ENCODE data around the gene PLEKHG4B.

Gene PLEKHG4B

DNA sequence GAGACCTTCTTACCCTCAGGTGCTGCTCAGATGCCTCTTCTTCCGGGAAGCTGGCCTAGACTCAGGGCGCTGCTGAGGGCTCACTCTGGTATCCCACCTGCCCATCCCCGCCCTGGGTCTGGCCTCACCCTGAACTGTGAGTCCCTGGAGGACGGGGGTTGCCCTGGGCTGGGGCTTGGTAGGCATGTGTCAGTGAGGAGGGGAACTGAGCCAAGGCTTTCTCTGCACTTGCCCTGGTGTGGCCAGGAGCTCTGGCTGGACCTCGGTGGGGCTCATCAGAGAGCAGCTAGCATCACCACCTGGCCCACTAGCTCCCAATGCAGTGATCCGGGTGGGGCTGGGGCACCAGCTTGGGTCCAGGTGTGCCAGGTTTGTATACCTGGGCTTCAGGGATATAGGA lies 15.6 kb downstream of the PLEKHG4B start:
- Histone ChIP-seq H3K9me3 (replicated peaks in 1 of 2; ENCODE audit: control insufficient read depth in 2 of 2, insufficient read depth in 1 of 2, low read depth in 1 of 2, low read length in 2 of 2) (peaks cover 0 to 4% of the 10 kb centered on the region in 2 donors), H3K23ac (ENCODE audit: low read depth, low read length, poor library complexity) (peak overlapping the region; percentile 22), H3K9ac (ENCODE audit: low read depth, low read length, poor library complexity) (no peak overlapping the region), H3K36me3 (replicated peaks in 1 of 2; ENCODE audit: control insufficient read depth in 2 of 2, insufficient read depth in 2 of 2, low read length in 2 of 2) (peaks cover 0 to 37% of the 10 kb centered on the region in 2 donors), H2BK120ac (ENCODE audit: low read depth, low read length) (no peak overlapping the region), H3K18ac (ENCODE audit: low read length) (peak overlapping the region; percentile 55), H4K91ac (ENCODE audit: low read depth, low read length, poor library complexity) (no peak overlapping the region), H3K4ac (ENCODE audit: low read length) (no peak overlapping the region), H2AK5ac (ENCODE audit: low read depth, low read length) (peak overlapping the region; percentile 69), H3K27ac (replicated peaks; ENCODE audit: low read length) (no peak overlapping the region), H2BK15ac (ENCODE audit: low read length) (no peak overlapping the region), H2BK5ac (ENCODE audit: low read length) (no peak overlapping the region), H3K79me1 (ENCODE audit: low read depth, low read length) (peaks cover 35% of the 10 kb centered on the region), H2AFZ (ENCODE audit: low read length) (no peak overlapping the region), H2BK12ac (ENCODE audit: low read length) (no peak overlapping the region), H3K14ac (ENCODE audit: low read length) (no peak overlapping the region), H3K27me3 (ENCODE audit: control insufficient read depth in 3 of 3, insufficient read depth in 3 of 3, low read depth in 1 of 3, low read length in 3 of 3) (peaks cover 0 to 2% (median 0%) of the 10 kb centered on the region in 3 experiments), H3K4me3 (ENCODE audit: low read length in 2 of 2) (no peak overlapping the region), H3K4me2 (ENCODE audit: insufficient read depth, low read length, poor library complexity, severe bottlenecking) (no peak overlapping the region), H3K4me1 (ENCODE audit: control insufficient read depth in 2 of 2, insufficient read depth in 1 of 2, low read depth in 1 of 2, low read length in 2 of 2) (peaks cover 20 to 34% of the 10 kb centered on the region in 2 donors), H4K8ac (ENCODE audit: low read depth, low read length) (no peak overlapping the region)
- WGBS, 2 donors (ENCODE audit: extremely low coverage in 2 of 2, insufficient read length in 2 of 2, insufficient replicate concordance in 1 of 2): no CpG with 5 or more reads among the region's 6 CpGs
- DNase-seq (ENCODE audit: low spot score): no peak

DNA sequence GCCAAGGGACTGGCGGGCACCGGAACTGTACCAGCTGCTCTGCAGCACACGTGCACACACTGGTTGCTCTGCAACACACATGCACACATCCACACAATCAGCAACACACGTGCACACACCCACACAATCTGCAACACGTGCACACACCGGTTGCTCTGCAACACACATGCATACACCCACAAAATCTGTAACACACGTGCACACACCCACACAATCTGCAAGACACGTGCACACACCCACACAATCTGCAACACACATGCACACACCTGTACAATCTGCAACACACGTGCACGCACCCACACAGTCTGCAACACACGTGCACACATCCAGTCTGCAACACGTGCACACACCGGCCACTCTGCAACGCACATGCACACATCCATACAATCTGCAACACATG lies 17.9 kb downstream of the PLEKHG4B start:
- no peak overlapping the region for H3K27ac ChIP-seq (replicated peaks; ENCODE audit: low read length)
- peaks cover 47% of the 10 kb centered on the region for H3K79me1 ChIP-seq (ENCODE audit: low read depth, low read length)
- no peak overlapping the region for H3K4me2 ChIP-seq (ENCODE audit: insufficient read depth, low read length, poor library complexity, severe bottlenecking)
- peak overlapping the region in 1 of 2 donors; percentile 52 for H3K4me3 ChIP-seq (ENCODE audit: low read length in 2 of 2)
- H3K9ac ChIP-seq (ENCODE audit: low read depth, low read length, poor library complexity): peak overlapping the region; percentile 78
- no CpG with 5 or more reads among the region's 14 CpGs for WGBS, 2 donors (ENCODE audit: extremely low coverage in 2 of 2, insufficient read length in 2 of 2, insufficient replicate concordance in 1 of 2)
- H2AK5ac ChIP-seq (ENCODE audit: low read depth, low read length): no peak overlapping the region
- peaks cover 7 to 12% of the 10 kb centered on the region in 2 donors for H3K9me3 ChIP-seq (replicated peaks in 1 of 2; ENCODE audit: control insufficient read depth in 2 of 2, insufficient read depth in 1 of 2, low read depth in 1 of 2, low read length in 2 of 2)
- H2BK12ac ChIP-seq (ENCODE audit: low read length): no peak overlapping the region
- H3K36me3 ChIP-seq (replicated peaks in 1 of 2; ENCODE audit: control insufficient read depth in 2 of 2, insufficient read depth in 2 of 2, low read length in 2 of 2): peaks cover 22 to 54% of the 10 kb centered on the region in 2 donors
- H3K4ac ChIP-seq (ENCODE audit: low read length): no peak overlapping the region
- H3K18ac ChIP-seq (ENCODE audit: low read length): no peak overlapping the region
- no peak overlapping the region for H2BK120ac ChIP-seq (ENCODE audit: low read depth, low read length)
- no peak overlapping the region for H4K91ac ChIP-seq (ENCODE audit: low read depth, low read length, poor library complexity)
- no peak overlapping the region for H2BK5ac ChIP-seq (ENCODE audit: low read length)
- H3K27me3 ChIP-seq (ENCODE audit: control insufficient read depth in 3 of 3, insufficient read depth in 3 of 3, low read depth in 1 of 3, low read length in 3 of 3): peaks cover 0 to 2% (median 0%) of the 10 kb centered on the region in 3 experiments
- no peak overlapping the region for H2AFZ ChIP-seq (ENCODE audit: low read length)
- H3K4me1 ChIP-seq (ENCODE audit: control insufficient read depth in 2 of 2, insufficient read depth in 1 of 2, low read depth in 1 of 2, low read length in 2 of 2): peaks cover 19 to 30% of the 10 kb centered on the region in 2 donors
- H3K23ac ChIP-seq (ENCODE audit: low read depth, low read length, poor library complexity): peak overlapping the region; percentile 76
- no peak overlapping the region for H3K14ac ChIP-seq (ENCODE audit: low read length)
- DNase-seq (ENCODE audit: low spot score): no peak
- no peak overlapping the region for H2BK15ac ChIP-seq (ENCODE audit: low read length)
- no peak overlapping the region for H4K8ac ChIP-seq (ENCODE audit: low read depth, low read length)

DNA sequence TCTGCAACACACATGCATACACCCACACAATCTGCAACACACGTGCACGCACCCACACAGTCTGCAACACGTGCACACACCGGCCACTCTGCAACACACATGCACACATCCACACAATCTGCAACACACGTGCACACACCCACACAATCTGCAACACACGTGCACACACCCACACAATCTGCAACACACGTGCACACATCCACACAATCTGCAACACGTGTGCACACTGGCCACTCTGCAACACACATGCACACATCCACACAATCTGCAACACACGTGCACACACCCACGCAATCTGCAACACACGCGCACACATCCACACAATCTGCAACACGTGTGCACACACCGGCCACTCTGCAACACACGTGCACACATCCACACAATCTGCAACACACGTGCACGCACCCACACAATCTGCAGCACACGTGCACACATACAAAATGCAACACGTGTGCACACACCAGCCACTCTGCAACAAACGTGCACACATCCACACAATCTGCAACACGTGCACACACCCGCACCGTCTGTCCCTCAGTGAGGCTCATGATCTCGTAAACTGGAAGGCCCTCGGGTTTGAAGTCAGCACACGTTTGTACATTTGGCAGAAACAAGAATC lies 18.4 kb downstream of the PLEKHG4B start:
- H3K36me3 ChIP-seq (replicated peaks in 1 of 2; ENCODE audit: control insufficient read depth in 2 of 2, insufficient read depth in 2 of 2, low read length in 2 of 2): peaks cover 27 to 59% of the 10 kb centered on the region in 2 donors
- peak overlapping the region; percentile 78 for H3K9ac ChIP-seq (ENCODE audit: low read depth, low read length, poor library complexity)
- H3K9me3 ChIP-seq (replicated peaks in 1 of 2; ENCODE audit: control insufficient read depth in 2 of 2, insufficient read depth in 1 of 2, low read depth in 1 of 2, low read length in 2 of 2): peaks cover 7 to 16% of the 10 kb centered on the region in 2 donors
- H3K4me1 ChIP-seq (ENCODE audit: control insufficient read depth in 2 of 2, insufficient read depth in 1 of 2, low read depth in 1 of 2, low read length in 2 of 2): peaks cover 14 to 26% of the 10 kb centered on the region in 2 donors
- peaks cover 47% of the 10 kb centered on the region for H3K79me1 ChIP-seq (ENCODE audit: low read depth, low read length)
- H2BK5ac ChIP-seq (ENCODE audit: low read length): no peak overlapping the region
- no peak overlapping the region for H2AK5ac ChIP-seq (ENCODE audit: low read depth, low read length)
- no peak overlapping the region for H3K4me2 ChIP-seq (ENCODE audit: insufficient read depth, low read length, poor library complexity, severe bottlenecking)
- H3K27ac ChIP-seq (replicated peaks; ENCODE audit: low read length): no peak overlapping the region
- H2BK120ac ChIP-seq (ENCODE audit: low read depth, low read length): no peak overlapping the region
- H4K91ac ChIP-seq (ENCODE audit: low read depth, low read length, poor library complexity): no peak overlapping the region
- peak overlapping the region; percentile 77 for H3K14ac ChIP-seq (ENCODE audit: low read length)
- H3K18ac ChIP-seq (ENCODE audit: low read length): no peak overlapping the region
- H2AFZ ChIP-seq (ENCODE audit: low read length): no peak overlapping the region
- no CpG with 5 or more reads among the region's 26 CpGs for WGBS, 2 donors (ENCODE audit: extremely low coverage in 2 of 2, insufficient read length in 2 of 2, insufficient replicate concordance in 1 of 2)
- H4K8ac ChIP-seq (ENCODE audit: low read depth, low read length): peak overlapping the region; percentile 52
- peak overlapping the region in 1 of 2 donors; percentile 52 for H3K4me3 ChIP-seq (ENCODE audit: low read length in 2 of 2)
- peaks cover 0 to 2% (median 0%) of the 10 kb centered on the region in 3 experiments for H3K27me3 ChIP-seq (ENCODE audit: control insufficient read depth in 3 of 3, insufficient read depth in 3 of 3, low read depth in 1 of 3, low read length in 3 of 3)
- H2BK15ac ChIP-seq (ENCODE audit: low read length): no peak overlapping the region
- no peak overlapping the region for H2BK12ac ChIP-seq (ENCODE audit: low read length)
- no peak overlapping the region for H3K4ac ChIP-seq (ENCODE audit: low read length)
- peak overlapping the region; percentile 76 for H3K23ac ChIP-seq (ENCODE audit: low read depth, low read length, poor library complexity)
- no peak for DNase-seq (ENCODE audit: low spot score)

DNA sequence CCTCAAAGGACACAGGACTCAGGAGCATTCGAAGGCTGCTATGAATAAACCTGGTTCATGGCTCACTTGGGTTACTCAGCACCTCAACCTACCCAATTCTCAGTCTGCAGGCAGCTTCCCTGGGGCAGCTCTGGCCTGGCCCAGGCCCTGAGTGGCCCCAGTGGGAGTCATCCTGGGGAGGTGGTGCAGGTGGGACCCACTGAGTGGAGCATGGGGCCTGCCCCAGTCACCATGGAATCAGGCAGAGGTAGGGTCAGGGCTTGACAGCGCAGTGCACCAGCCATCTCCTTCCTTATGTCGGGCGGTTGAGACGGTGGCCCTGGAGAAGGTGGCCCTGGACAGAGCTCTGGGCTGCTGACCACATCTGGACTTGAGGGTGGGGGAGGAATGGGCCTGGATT lies 19.2 kb downstream of the PLEKHG4B start:
- no peak overlapping the region for H3K23ac ChIP-seq (ENCODE audit: low read depth, low read length, poor library complexity)
- no peak overlapping the region for H2BK15ac ChIP-seq (ENCODE audit: low read length)
- H3K14ac ChIP-seq (ENCODE audit: low read length): no peak overlapping the region
- H3K9ac ChIP-seq (ENCODE audit: low read depth, low read length, poor library complexity): peak overlapping the region; percentile 38
- H4K91ac ChIP-seq (ENCODE audit: low read depth, low read length, poor library complexity): no peak overlapping the region
- H2AK5ac ChIP-seq (ENCODE audit: low read depth, low read length): no peak overlapping the region
- H3K4me2 ChIP-seq (ENCODE audit: insufficient read depth, low read length, poor library complexity, severe bottlenecking): no peak overlapping the region
- H2BK12ac ChIP-seq (ENCODE audit: low read length): no peak overlapping the region
- H3K27ac ChIP-seq (replicated peaks; ENCODE audit: low read length): no peak overlapping the region
- H2BK5ac ChIP-seq (ENCODE audit: low read length): no peak overlapping the region
- no peak for DNase-seq (ENCODE audit: low spot score)
- WGBS, 2 donors (ENCODE audit: extremely low coverage in 2 of 2, insufficient read length in 2 of 2, insufficient replicate concordance in 1 of 2): no CpG with 5 or more reads among the region's 5 CpGs
- peaks cover 0 to 2% (median 0%) of the 10 kb centered on the region in 3 experiments for H3K27me3 ChIP-seq (ENCODE audit: control insufficient read depth in 3 of 3, insufficient read depth in 3 of 3, low read depth in 1 of 3, low read length in 3 of 3)
- H2AFZ ChIP-seq (ENCODE audit: low read length): no peak overlapping the region
- peaks cover 6 to 18% of the 10 kb centered on the region in 2 donors for H3K4me1 ChIP-seq (ENCODE audit: control insufficient read depth in 2 of 2, insufficient read depth in 1 of 2, low read depth in 1 of 2, low read length in 2 of 2)
- peaks cover 34 to 65% of the 10 kb centered on the region in 2 donors for H3K36me3 ChIP-seq (replicated peaks in 1 of 2; ENCODE audit: control insufficient read depth in 2 of 2, insufficient read depth in 2 of 2, low read length in 2 of 2)
- no peak overlapping the region for H3K18ac ChIP-seq (ENCODE audit: low read length)
- no peak overlapping the region for H3K4me3 ChIP-seq (ENCODE audit: low read length in 2 of 2)
- H3K9me3 ChIP-seq (replicated peaks in 1 of 2; ENCODE audit: control insufficient read depth in 2 of 2, insufficient read depth in 1 of 2, low read depth in 1 of 2, low read length in 2 of 2): peaks cover 9 to 17% of the 10 kb centered on the region in 2 donors
- no peak overlapping the region for H4K8ac ChIP-seq (ENCODE audit: low read depth, low read length)
- H3K4ac ChIP-seq (ENCODE audit: low read length): no peak overlapping the region
- H2BK120ac ChIP-seq (ENCODE audit: low read depth, low read length): no peak overlapping the region
- peaks cover 47% of the 10 kb centered on the region for H3K79me1 ChIP-seq (ENCODE audit: low read depth, low read length)

All from neuronal stem cell (in vitro differentiated cells).